GM21529 (cell line): ENCODE data around the gene TUBGCP2.

Experiments
- ATAC-seq: cut with Tn5 transposase; IDR thresholded peaks from one replicate; pipeline ENCODE4 v1.9.1; 2021; ENCODE audit not compliant: unreplicated experiment

TUBGCP2 gene

GRCh38 chr10:133308421-133309099 lies at the start of gene TUBGCP2, which contains the start of gene ZNF511:
Gene TUBGCP2, minus strand, starts transcription at chr10:133308872. Its CDS starts 5,931 bp downstream, at chr10:133302941.
Gene ZNF511, plus strand, starts transcription at chr10:133308914. Its CDS starts 30 bp downstream, at chr10:133308944.
- peak; percentile 79 for ATAC-seq

GRCh38 chr10:133357285-133358161 lies 48.9 kb upstream of the TUBGCP2 start, which contains the start of gene FUOM:
Gene FUOM, minus strand, starts transcription at chr10:133358019. Its CDS starts 12 bp downstream, at chr10:133358007.
- ATAC-seq, result peak; percentile 83

GRCh38 chr10:133356549-133357284 lies 48.0 kb upstream of the TUBGCP2 start:
- no peak for ATAC-seq

- ATAC-seq, result no peak
Measured at GRCh38 chr10:133355991-133356390, 47.3 kb upstream of the TUBGCP2 start.

GRCh38 chr10:133355266-133355665 lies 46.6 kb upstream of the TUBGCP2 start:
- no peak for ATAC-seq

GRCh38 chr10:133354672-133355240 lies 46.1 kb upstream of the TUBGCP2 start:
- ATAC-seq, result no peak

- ATAC-seq, result no peak
Measured at GRCh38 chr10:133353988-133354605, 45.4 kb upstream of the TUBGCP2 start.

GRCh38 chr10:133353202-133353959 lies 44.7 kb upstream of the TUBGCP2 start:
- ATAC-seq, result no peak

- ATAC-seq, result no peak
Measured at GRCh38 chr10:133351408-133352318, 43.0 kb upstream of the TUBGCP2 start.

GRCh38 chr10:133350950-133351329 lies 42.3 kb upstream of the TUBGCP2 start:
- ATAC-seq, result no peak

- ATAC-seq, result no peak
Measured at GRCh38 chr10:133350283-133350949, 41.7 kb upstream of the TUBGCP2 start.

GRCh38 chr10:133349577-133350011 lies 40.9 kb upstream of the TUBGCP2 start:
- ATAC-seq, result no peak

GRCh38 chr10:133349160-133349568 lies 40.5 kb upstream of the TUBGCP2 start:
- no peak for ATAC-seq

GRCh38 chr10:133347710-133348517 lies 39.2 kb upstream of the TUBGCP2 start:
- no peak for ATAC-seq

- ATAC-seq, result no peak
Measured at GRCh38 chr10:133346413-133346812, 37.7 kb upstream of the TUBGCP2 start.

- no peak for ATAC-seq
Measured at GRCh38 chr10:133344236-133344635, 35.6 kb upstream of the TUBGCP2 start.

GRCh38 chr10:133343558-133343957 lies 34.9 kb upstream of the TUBGCP2 start:
- ATAC-seq, result no peak
